DOHH2 (cell line): ENCODE data around the gene SYT13.
"Not testable (repeated sequence)": the region's sequence is repeated elsewhere in the genome, so short reads cannot be mapped to it uniquely, and the experiment has no call there.

Experiments used
- EZH2phosphoT487 ChIP-seq: fragments of 200-600 bp; sonication (generic); IDR thresholded peaks from 2 replicates; pipeline ENCODE4 v1.6.1; 2017; ENCODE audit warnings: borderline replicate concordance, mild to moderate bottlenecking, antibody characterized with exemption, low read length, moderate library complexity, mixed read lengths
- TF ChIP-seq, protein P1 (sequence below): fragments of 200-600 bp; sonication (generic); IDR thresholded peaks from one replicate; pipeline ENCODE4 v1.5.1; 2014; ENCODE audit warnings: antibody characterized with exemption, mild to moderate bottlenecking, low read depth, low read length; ENCODE audit not compliant: poor library complexity, severe bottlenecking

DNA sequence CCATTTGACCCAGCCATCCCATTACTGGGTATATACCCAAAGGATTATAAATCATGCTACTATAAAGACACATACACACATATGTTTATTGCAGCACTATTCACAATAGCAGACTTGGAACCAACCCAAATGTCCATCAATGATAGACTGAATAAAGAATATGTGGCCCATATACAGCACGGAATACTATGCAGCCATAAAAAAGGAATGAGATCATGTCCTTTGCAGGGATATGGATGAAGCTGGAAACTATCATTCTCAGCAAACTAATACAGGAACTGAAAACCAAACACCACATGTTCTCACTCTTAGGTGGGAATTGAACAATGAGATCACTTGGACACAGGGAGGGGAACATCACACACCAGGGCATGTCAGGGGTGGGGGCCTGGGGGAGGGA is 36.8 kb downstream of the SYT13 start:
- TF ChIP-seq, protein P1, sequence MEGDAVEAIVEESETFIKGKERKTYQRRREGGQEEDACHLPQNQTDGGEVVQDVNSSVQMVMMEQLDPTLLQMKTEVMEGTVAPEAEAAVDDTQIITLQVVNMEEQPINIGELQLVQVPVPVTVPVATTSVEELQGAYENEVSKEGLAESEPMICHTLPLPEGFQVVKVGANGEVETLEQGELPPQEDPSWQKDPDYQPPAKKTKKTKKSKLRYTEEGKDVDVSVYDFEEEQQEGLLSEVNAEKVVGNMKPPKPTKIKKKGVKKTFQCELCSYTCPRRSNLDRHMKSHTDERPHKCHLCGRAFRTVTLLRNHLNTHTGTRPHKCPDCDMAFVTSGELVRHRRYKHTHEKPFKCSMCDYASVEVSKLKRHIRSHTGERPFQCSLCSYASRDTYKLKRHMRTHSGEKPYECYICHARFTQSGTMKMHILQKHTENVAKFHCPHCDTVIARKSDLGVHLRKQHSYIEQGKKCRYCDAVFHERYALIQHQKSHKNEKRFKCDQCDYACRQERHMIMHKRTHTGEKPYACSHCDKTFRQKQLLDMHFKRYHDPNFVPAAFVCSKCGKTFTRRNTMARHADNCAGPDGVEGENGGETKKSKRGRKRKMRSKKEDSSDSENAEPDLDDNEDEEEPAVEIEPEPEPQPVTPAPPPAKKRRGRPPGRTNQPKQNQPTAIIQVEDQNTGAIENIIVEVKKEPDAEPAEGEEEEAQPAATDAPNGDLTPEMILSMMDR = not testable (repeated sequence)
- not testable (repeated sequence) for TF ChIP-seq EZH2phosphoT487
